ENCODE results near the gene CEP20.

DNA sequence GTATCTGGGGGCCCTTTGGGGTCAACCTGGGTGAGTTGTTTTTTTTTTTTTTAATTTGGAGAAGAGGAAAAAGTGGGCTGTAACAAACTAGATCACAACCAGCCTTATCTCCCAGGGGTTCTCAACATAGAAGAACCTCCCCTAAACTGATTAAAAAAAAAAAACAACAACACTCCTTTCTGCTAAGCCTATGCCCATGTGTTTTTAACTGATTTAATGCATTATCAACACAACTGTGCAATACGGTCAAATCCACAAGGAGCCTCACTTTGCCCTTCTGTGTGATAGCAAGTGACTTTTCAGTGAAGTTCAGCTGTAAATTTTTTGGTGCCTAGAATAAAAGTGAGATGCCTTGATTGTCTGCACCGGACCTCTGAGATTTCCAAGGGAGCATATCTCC is 32.2 kb downstream of the CEP20 start:
- TF ChIP-seq, protein P1, sequence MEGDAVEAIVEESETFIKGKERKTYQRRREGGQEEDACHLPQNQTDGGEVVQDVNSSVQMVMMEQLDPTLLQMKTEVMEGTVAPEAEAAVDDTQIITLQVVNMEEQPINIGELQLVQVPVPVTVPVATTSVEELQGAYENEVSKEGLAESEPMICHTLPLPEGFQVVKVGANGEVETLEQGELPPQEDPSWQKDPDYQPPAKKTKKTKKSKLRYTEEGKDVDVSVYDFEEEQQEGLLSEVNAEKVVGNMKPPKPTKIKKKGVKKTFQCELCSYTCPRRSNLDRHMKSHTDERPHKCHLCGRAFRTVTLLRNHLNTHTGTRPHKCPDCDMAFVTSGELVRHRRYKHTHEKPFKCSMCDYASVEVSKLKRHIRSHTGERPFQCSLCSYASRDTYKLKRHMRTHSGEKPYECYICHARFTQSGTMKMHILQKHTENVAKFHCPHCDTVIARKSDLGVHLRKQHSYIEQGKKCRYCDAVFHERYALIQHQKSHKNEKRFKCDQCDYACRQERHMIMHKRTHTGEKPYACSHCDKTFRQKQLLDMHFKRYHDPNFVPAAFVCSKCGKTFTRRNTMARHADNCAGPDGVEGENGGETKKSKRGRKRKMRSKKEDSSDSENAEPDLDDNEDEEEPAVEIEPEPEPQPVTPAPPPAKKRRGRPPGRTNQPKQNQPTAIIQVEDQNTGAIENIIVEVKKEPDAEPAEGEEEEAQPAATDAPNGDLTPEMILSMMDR (IDR thresholded peaks at IDR 0.05) = no peak
- no peak for TF ChIP-seq EZH2phosphoT487 (IDR thresholded peaks at IDR 0.05)
- no peak for TF ChIP-seq EZH2 (IDR thresholded peaks at IDR 0.05)
